ENCODE data around the gene DHRS4L2.
"Not testable (repeated sequence)": the region's sequence is repeated elsewhere in the genome, so short reads cannot be mapped to it uniquely, and the experiment has no call there.

Gene DHRS4L2

GRCh38 chr14:24036169-24036962, 47.6 kb downstream of the DHRS4L2 start:
- TF ChIP-seq SPI1 (IDR thresholded peaks at IDR 0.05; ENCODE audit: borderline replicate concordance, low read depth) (no peak), CTCF (IDR thresholded peaks at IDR 0.05; ENCODE audit: insufficient read depth, low read length) (peak; percentile 68), POLR2AphosphoS5 (IDR thresholded peaks at IDR 0.05; ENCODE audit: low read depth) (peak; percentile 34; the same call in 1 of the 2 replicates)
- H3K27me3 ChIP-seq (ENCODE audit: insufficient read depth, poor library complexity, severe bottlenecking) = no peaks in the 10 kb centered on the region
- peak overlapping the region; percentile 72 for H3K27ac ChIP-seq (replicated peaks)
- peak; percentile 57 to 81 for DNase-seq (ENCODE audit: low read depth in 1 of 2, low spot score in 1 of 2)
- H3K4me3 ChIP-seq (replicated peaks; ENCODE audit: insufficient read depth, low read length) = peak overlapping the region; percentile 51

GRCh38 chr14:24036963-24037657, 48.4 kb downstream of the DHRS4L2 start:
- not testable (repeated sequence) for DNase-seq (ENCODE audit: low read depth in 1 of 2, low spot score in 1 of 2); H3K27me3 ChIP-seq (ENCODE audit: insufficient read depth, poor library complexity, severe bottlenecking)
- H3K27ac ChIP-seq (replicated peaks) = peak overlapping the region; percentile 72
- H3K4me3 ChIP-seq (replicated peaks; ENCODE audit: insufficient read depth, low read length) = peak overlapping the region; percentile 51

GRCh38 chr14:24037658-24038037, 48.9 kb downstream of the DHRS4L2 start:
- Histone ChIP-seq H3K4me3 (replicated peaks; ENCODE audit: insufficient read depth, low read length) (no peak overlapping the region), H3K27ac (replicated peaks) (no peak overlapping the region), H3K27me3 (ENCODE audit: insufficient read depth, poor library complexity, severe bottlenecking) (no peaks in the 10 kb centered on the region)
- DNase-seq (ENCODE audit: low read depth in 1 of 2, low spot score in 1 of 2) = no peak
- TF ChIP-seq CTCF (IDR thresholded peaks at IDR 0.05; ENCODE audit: insufficient read depth, low read length) (no peak), SPI1 (IDR thresholded peaks at IDR 0.05; ENCODE audit: borderline replicate concordance, low read depth) (no peak), REST (IDR thresholded peaks at IDR 0.05; ENCODE audit: insufficient replicate concordance, low read depth) (no peak), GABPA (IDR thresholded peaks at IDR 0.05; ENCODE audit: low read depth) (no peak), POLR2AphosphoS5 (IDR thresholded peaks at IDR 0.05; ENCODE audit: low read depth) (no peak)

GRCh38 chr14:24038686-24039085, 50.0 kb downstream of the DHRS4L2 start:
- DNase-seq (ENCODE audit: low read depth in 1 of 2, low spot score in 1 of 2) = no peak
- H3K27ac ChIP-seq (replicated peaks) = no peak overlapping the region
- TF ChIP-seq REST (IDR thresholded peaks at IDR 0.05; ENCODE audit: insufficient replicate concordance, low read depth) = no peak
- 0 out of 2 replicates have a peak, but pooled peaks have one; percentile 2 for TF ChIP-seq SPI1 (IDR thresholded peaks at IDR 0.05; ENCODE audit: borderline replicate concordance, low read depth)

More at GRCh38 chr14:24038686-24039085, 50.0 kb downstream of the DHRS4L2 start:
- Histone ChIP-seq H3K4me3 (replicated peaks; ENCODE audit: insufficient read depth, low read length) (no peak overlapping the region), H3K27me3 (ENCODE audit: insufficient read depth, poor library complexity, severe bottlenecking) (no peaks in the 10 kb centered on the region)
